Measurements from ENCODE around the gene TANGO2.
A peak's percentile ranks its signal among the peaks of the same experiment; 100 is the strongest.

GRCh38 chr22:20000246-20001081 lies 20.4 kb upstream of the TANGO2 start:
- TF ChIP-seq EP300 (IDR thresholded peaks at IDR 0.05), result peak in 1 of 2 donors; percentile 23
- peak in 1 of 5 experiments; percentile 6 for TF ChIP-seq CTCF (IDR thresholded peaks at IDR 0.05)
